IMR-90 (cell line): ENCODE measurements around the gene ESR2. TPM values are rescaled to one million over a fixed set of nuclear protein-coding genes. Genes with fewer than 3 reads are reported as not detected.

Source experiments
- ATAC-seq: fragments of 200-7000 bp; cut with Tn5 transposase; 2 replicates; pipeline ENCODE4 v1.9.1; 2020; ENCODE audit warnings: low read depth, mild to moderate bottlenecking, moderate library complexity
- BruUV-seq: library from RNA; stranded (reverse); fragments of 400-500 nt; replicated peaks from 2 replicates; lab custom pipeline; 2021; lab: Mats Ljungman, UMichigan
- CTCF ChIA-PET: fragments of 300-600 bp; formaldehyde crosslinking; extraction: SDS; loops from one replicate; lab custom pipeline; 2021; ENCODE audit warnings: antibody characterized with exemption; lab: Yijun Ruan, JAX
- POLR2A ChIA-PET: fragments of 300-600 bp; sonication (Branson Sonifier 250); formaldehyde crosslinking; loops from one replicate; lab custom pipeline; 2022; ENCODE audit warnings: antibody characterized with exemption; ENCODE audit not compliant: unreplicated experiment; lab: Charles Lee
- DNase-seq: peaks from one replicate; pipeline ENCODE4 v3.0.0; 2013
- H2AFZ ChIP-seq: replicated peaks from 2 replicates; pipeline ENCODE3; 2013; ENCODE audit warnings: low read length, mild to moderate bottlenecking; ENCODE audit not compliant: poor library complexity
- H2AK5ac ChIP-seq: 2 replicates; pipeline ENCODE4 v1.6.1; 2013; ENCODE audit warnings: low read depth, low read length, inconsistent platforms
- H2AK9ac ChIP-seq: replicated peaks from 2 replicates; pipeline ENCODE3; 2013; ENCODE audit warnings: mild to moderate bottlenecking, low read depth, low read length, moderate library complexity; ENCODE audit not compliant: poor library complexity
- H2BK120ac ChIP-seq: 2 replicates; pipeline ENCODE4 v1.6.1; 2013; ENCODE audit warnings: low read depth, low read length, inconsistent platforms
- H2BK15ac ChIP-seq: 3 replicates; pipeline ENCODE4 v1.6.1; 2013; ENCODE audit warnings: low read depth, low read length, inconsistent platforms
- H2BK20ac ChIP-seq: 2 replicates; pipeline ENCODE4 v1.6.1; 2013; ENCODE audit warnings: low read depth, mild to moderate bottlenecking, inconsistent platforms, low read length, moderate library complexity
- H2BK5ac ChIP-seq: 2 replicates; pipeline ENCODE4 v1.6.1; 2013; ENCODE audit warnings: mild to moderate bottlenecking, low read depth, low read length, inconsistent platforms; ENCODE audit not compliant: poor library complexity, severe bottlenecking
- H3K14ac ChIP-seq: replicated peaks from 2 replicates; pipeline ENCODE4 v1.6.1; 2013; ENCODE audit warnings: low read depth, low read length, inconsistent platforms
- H3K18ac ChIP-seq: 2 replicates; pipeline ENCODE4 v1.6.1; 2013; ENCODE audit warnings: low read depth, low read length, control low read depth
- H3K23ac ChIP-seq: 2 replicates; pipeline ENCODE4 v1.6.1; 2013; ENCODE audit warnings: low read depth, low read length, inconsistent platforms
- H3K27ac ChIP-seq: 2 replicates; pipeline ENCODE4 v1.5.1; 2013; ENCODE audit warnings: mild to moderate bottlenecking, control low read depth, low read length; ENCODE audit not compliant: insufficient read depth
- H3K27me3 ChIP-seq: 2 replicates; pipeline ENCODE4 v1.6.1; 2013; ENCODE audit warnings: low read length; ENCODE audit not compliant: control insufficient read depth, insufficient read depth
- H3K36me3 ChIP-seq: 2 replicates; pipeline ENCODE4 v1.6.1; 2013; ENCODE audit warnings: low read length, mixed read lengths; ENCODE audit not compliant: control insufficient read depth, insufficient read depth
- H3K4ac ChIP-seq: 2 replicates; pipeline ENCODE4 v1.6.1; 2013; ENCODE audit warnings: low read depth, low read length, inconsistent platforms
- H3K4me1 ChIP-seq: 2 replicates; pipeline ENCODE4 v1.6.1; 2013; ENCODE audit warnings: low read length, mixed read lengths; ENCODE audit not compliant: control insufficient read depth, insufficient read depth
- H3K4me2 ChIP-seq: 2 replicates; pipeline ENCODE4 v1.6.1; 2013; ENCODE audit warnings: low read depth, mild to moderate bottlenecking, control low read depth, low read length, moderate library complexity
- H3K4me3 ChIP-seq: 2 replicates; pipeline ENCODE4 v1.5.1; 2013; ENCODE audit warnings: low read depth, mild to moderate bottlenecking, control low read depth, low read length, moderate library complexity; ENCODE audit not compliant: insufficient read depth
- H3K56ac ChIP-seq: 2 replicates; pipeline ENCODE4 v1.6.1; 2013; ENCODE audit warnings: low read length, inconsistent platforms; ENCODE audit not compliant: insufficient read depth; ENCODE audit errors: extremely low read depth
- H3K79me1 ChIP-seq, 2 experiments: 2 replicates each; pipeline ENCODE4 v1.6.1; 2013; ENCODE audit warnings: low read length in 2 of 2, inconsistent platforms in 1 of 2, low read depth in 1 of 2
- H3K9ac ChIP-seq: 2 replicates; pipeline ENCODE4 v1.6.1; 2013; ENCODE audit warnings: low read depth, low read length, control low read depth
- H3K9me1 ChIP-seq: 2 replicates; pipeline ENCODE4 v1.6.1; 2013; ENCODE audit warnings: low read length, inconsistent platforms; ENCODE audit not compliant: insufficient read depth
- H3K9me3 ChIP-seq: 2 replicates; pipeline ENCODE4 v1.6.1; 2013; ENCODE audit warnings: low read length; ENCODE audit not compliant: control insufficient read depth, insufficient read depth
- H4K20me1 ChIP-seq: 2 replicates; pipeline ENCODE4 v1.6.1; 2013; ENCODE audit warnings: low read length, inconsistent platforms; ENCODE audit not compliant: insufficient read depth
- H4K5ac ChIP-seq: 2 replicates; pipeline ENCODE4 v1.6.1; 2013; ENCODE audit warnings: mild to moderate bottlenecking, low read depth, low read length, control low read depth
- H4K8ac ChIP-seq, 2 experiments: 2 replicates each; pipeline ENCODE4 v1.6.1; 2013; ENCODE audit warnings: low read depth in 2 of 2, low read length in 2 of 2, control low read depth in 1 of 2, inconsistent platforms in 1 of 2
- H4K91ac ChIP-seq: 2 replicates; pipeline ENCODE4 v1.6.1; 2013; ENCODE audit warnings: low read depth, low read length, inconsistent platforms; ENCODE audit not compliant: insufficient read depth
- CEBPB ChIP-seq: IDR thresholded peaks from 2 replicates; pipeline ENCODE4 v1.6.1; 2012; ENCODE audit warnings: low read depth, low read length, improper control_type of control experiment
- CHD1 ChIP-seq: IDR thresholded peaks from 2 replicates; pipeline ENCODE4 v1.6.1; 2012; ENCODE audit warnings: low read depth, low read length, improper control_type of control experiment
- MAFK ChIP-seq: IDR thresholded peaks from 2 replicates; pipeline ENCODE4 v1.6.1; 2012; ENCODE audit warnings: low read depth, low read length, improper control_type of control experiment
- MAZ ChIP-seq: IDR thresholded peaks from 2 replicates; pipeline ENCODE4 v1.6.1; 2012; ENCODE audit warnings: low read depth, mild to moderate bottlenecking, low read length, improper control_type of control experiment, moderate library complexity, borderline replicate concordance
- POLR2A ChIP-seq: IDR thresholded peaks from 2 replicates; pipeline ENCODE4 v1.6.1; 2012; ENCODE audit warnings: mild to moderate bottlenecking, low read depth, low read length
- SMC3 ChIP-seq: fragments of 150-350 bp; IDR thresholded peaks from 2 replicates; pipeline ENCODE4 v1.6.1; 2016; ENCODE audit warnings: low read depth, mild to moderate bottlenecking, antibody characterized with exemption, low read length, moderate library complexity
- WGBS, 2 experiments: methylation state at CpG; one replicate each; pipeline versions ENCODE4 v1.1.5 to v1.1.7; 2013; ENCODE audit warnings: missing lambda C conversion rate in 2 of 2; ENCODE audit not compliant: insufficient read length in 1 of 2; ENCODE audit errors: extremely low coverage in 2 of 2; 5-methylcytosine and 5-hydroxymethylcytosine counted together
- dilution Hi-C: fragments of 300-500 bp; cut with HindIII; formaldehyde crosslinking; loops from one replicate; pipeline ENCODE4 v1.14.3; 2018; ENCODE audit warnings: low sequenced_read_pairs; ENCODE audit not compliant: unreplicated experiment
- in situ Hi-C: fragments of 300-500 bp; cut with MboI; formaldehyde crosslinking; loops from 3 replicates; pipeline ENCODE4 v1.14.3; 2019; ENCODE audit warnings: low sequenced_read_pairs, inconsistent platforms, mixed read lengths
- intact Hi-C: fragments of 100-400 bp; cut with micrococcal nuclease; formaldehyde crosslinking; loops from 2 replicates; pipeline ENCODE4 v1.10.0; 2022
- polyA plus RNA-seq, 3 experiments: library from polyadenylated mRNA; depleted of rRNA; stranded (reverse); fragments of >200 nt; gene quantifications; 2 replicates each; pipeline ENCODE4 v1.2.3, GENCODE V29; 2012; ENCODE audit warnings: low replicate concordance in 1 of 3
- total RNA-seq: library from RNA; depleted of rRNA; stranded (reverse); fragments of >200 nt; gene quantifications from 2 replicates; pipeline ENCODE4 v1.2.3, GENCODE V29; 2012
- TF ChIP-seq, protein P1 (sequence below): fragments of 150-350 bp; IDR thresholded peaks from 2 replicates; pipeline ENCODE4 v1.6.1; 2016; ENCODE audit warnings: low read depth, mild to moderate bottlenecking, low read length, moderate library complexity, borderline replicate concordance
- TF ChIP-seq, protein P2 (sequence below): conservative IDR thresholded peaks from 2 replicates; pipeline ENCODE4 v1.5.1; 2012; ENCODE audit warnings: mild to moderate bottlenecking, low read depth, low read length, improper control_type of control experiment
- TF ChIP-seq, protein P3 (sequence below): fragments of 150-350 bp; IDR thresholded peaks from 2 replicates; pipeline ENCODE4 v1.6.1; 2017; ENCODE audit warnings: mild to moderate bottlenecking, antibody characterized with exemption, low read length, low read depth

ESR2 gene
- total and polyA plus RNA-seq, 2 of the 4 experiments (the other 2 are of a cell fraction) = under 0.01 to 0.03 TPM

DNA sequence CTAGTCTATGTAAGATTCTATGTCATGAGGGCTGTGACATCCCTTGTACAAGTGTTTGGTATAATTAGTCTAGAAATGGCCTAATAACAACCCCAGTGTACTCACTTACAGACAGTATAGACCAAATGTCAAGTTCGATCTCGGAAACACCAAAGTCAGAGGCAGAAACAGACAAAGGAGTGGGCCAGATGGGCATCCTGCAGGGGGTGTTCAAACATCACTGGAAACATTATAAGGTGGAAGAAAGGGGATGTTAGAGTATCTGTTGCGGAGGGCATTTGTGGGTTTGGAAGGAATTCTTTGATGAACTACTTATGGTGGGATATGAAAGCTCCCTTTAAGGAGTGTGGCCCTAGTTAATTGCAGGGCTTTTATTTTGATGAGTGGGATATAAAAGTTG lies 134.6 kb downstream of the ESR2 start:
- no TSS peak for BruUV-seq
- intact Hi-C loops = no loop called here
- Histone ChIP-seq H3K4me1 (no peaks in the 10 kb centered on the region; the same call in 1 of the 2 replicates), H2BK20ac (no peak overlapping the region), H2AK5ac (no peak overlapping the region), H3K36me3 (no peaks in the 10 kb centered on the region), H3K9ac (no peak overlapping the region), H2AFZ (no peak overlapping the region), H4K91ac (no peak overlapping the region), H2BK120ac (no peak overlapping the region), H2BK5ac (no peak overlapping the region), H3K79me1 (no peaks in the 10 kb centered on the region), H3K4me2 (no peak overlapping the region), H2BK15ac (no peak overlapping the region), H3K23ac (no peak overlapping the region), H3K27me3 (no peaks in the 10 kb centered on the region), H4K20me1 (no peaks in the 10 kb centered on the region), H4K8ac (no peak overlapping the region), H3K9me1 (peaks cover 2% of the 10 kb centered on the region), H4K5ac (no peak overlapping the region), H3K56ac (no peak overlapping the region), H3K27ac (no peak overlapping the region), H3K9me3 (no peaks in the 10 kb centered on the region), H3K14ac (no peak overlapping the region), H3K4ac (no peak overlapping the region), H3K18ac (no peak overlapping the region), H3K4me3 (no peak overlapping the region), H2AK9ac (no peak overlapping the region)
- CTCF ChIA-PET = interaction anchor here (0.7 kb wide), 1 partner anchor 20 kb away, joined by 3 read pairs; no protein-coding TSS in a partner anchor
- no CpG with 5 or more reads among the region's 3 CpGs for WGBS, 2 experiments
- TF ChIP-seq, protein P1, sequence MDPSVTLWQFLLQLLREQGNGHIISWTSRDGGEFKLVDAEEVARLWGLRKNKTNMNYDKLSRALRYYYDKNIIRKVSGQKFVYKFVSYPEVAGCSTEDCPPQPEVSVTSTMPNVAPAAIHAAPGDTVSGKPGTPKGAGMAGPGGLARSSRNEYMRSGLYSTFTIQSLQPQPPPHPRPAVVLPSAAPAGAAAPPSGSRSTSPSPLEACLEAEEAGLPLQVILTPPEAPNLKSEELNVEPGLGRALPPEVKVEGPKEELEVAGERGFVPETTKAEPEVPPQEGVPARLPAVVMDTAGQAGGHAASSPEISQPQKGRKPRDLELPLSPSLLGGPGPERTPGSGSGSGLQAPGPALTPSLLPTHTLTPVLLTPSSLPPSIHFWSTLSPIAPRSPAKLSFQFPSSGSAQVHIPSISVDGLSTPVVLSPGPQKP = no peak
- TF ChIP-seq, protein P2, sequence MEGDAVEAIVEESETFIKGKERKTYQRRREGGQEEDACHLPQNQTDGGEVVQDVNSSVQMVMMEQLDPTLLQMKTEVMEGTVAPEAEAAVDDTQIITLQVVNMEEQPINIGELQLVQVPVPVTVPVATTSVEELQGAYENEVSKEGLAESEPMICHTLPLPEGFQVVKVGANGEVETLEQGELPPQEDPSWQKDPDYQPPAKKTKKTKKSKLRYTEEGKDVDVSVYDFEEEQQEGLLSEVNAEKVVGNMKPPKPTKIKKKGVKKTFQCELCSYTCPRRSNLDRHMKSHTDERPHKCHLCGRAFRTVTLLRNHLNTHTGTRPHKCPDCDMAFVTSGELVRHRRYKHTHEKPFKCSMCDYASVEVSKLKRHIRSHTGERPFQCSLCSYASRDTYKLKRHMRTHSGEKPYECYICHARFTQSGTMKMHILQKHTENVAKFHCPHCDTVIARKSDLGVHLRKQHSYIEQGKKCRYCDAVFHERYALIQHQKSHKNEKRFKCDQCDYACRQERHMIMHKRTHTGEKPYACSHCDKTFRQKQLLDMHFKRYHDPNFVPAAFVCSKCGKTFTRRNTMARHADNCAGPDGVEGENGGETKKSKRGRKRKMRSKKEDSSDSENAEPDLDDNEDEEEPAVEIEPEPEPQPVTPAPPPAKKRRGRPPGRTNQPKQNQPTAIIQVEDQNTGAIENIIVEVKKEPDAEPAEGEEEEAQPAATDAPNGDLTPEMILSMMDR = no peak
- TF ChIP-seq POLR2A (no peak), MAZ (no peak), MAFK (no peak), CEBPB (no peak), CHD1 (no peak), SMC3 (no peak)
- TF ChIP-seq, protein P3, sequence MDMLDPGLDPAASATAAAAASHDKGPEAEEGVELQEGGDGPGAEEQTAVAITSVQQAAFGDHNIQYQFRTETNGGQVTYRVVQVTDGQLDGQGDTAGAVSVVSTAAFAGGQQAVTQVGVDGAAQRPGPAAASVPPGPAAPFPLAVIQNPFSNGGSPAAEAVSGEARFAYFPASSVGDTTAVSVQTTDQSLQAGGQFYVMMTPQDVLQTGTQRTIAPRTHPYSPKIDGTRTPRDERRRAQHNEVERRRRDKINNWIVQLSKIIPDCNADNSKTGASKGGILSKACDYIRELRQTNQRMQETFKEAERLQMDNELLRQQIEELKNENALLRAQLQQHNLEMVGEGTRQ = no peak
- in situ Hi-C loops = no loop called here
- ATAC-seq (no peak), DNase-seq (no peak)
- dilution Hi-C loops = no loop called here
- POLR2A ChIA-PET = no interaction called here
